Natural killer cell (primary cell): ENCODE measurements around the gene PRCP. TPM values are rescaled to one million over a fixed set of nuclear protein-coding genes. Genes with fewer than 3 reads are reported as not detected.

Experiments used
- ATAC-seq, 3 donors: fragments of 150-1000 bp in 2 of 3; fragments of 200-7000 bp in 1 of 3; cut with Tn5 transposase; 1 replicate in 1 of 3; 2 replicates in 2 of 3; pipeline ENCODE4 v1.10.0; 2021; ENCODE audit warnings: mild to moderate bottlenecking in 2 of 3, moderate library complexity in 2 of 3
- DNase-seq, 2 donors: peaks; one replicate each; pipeline versions ENCODE4 v3.0.0 to v3.0.0-alpha.2; 2013 to 2021; ENCODE audit warnings: mixed read lengths in 1 of 2
- H3K27ac ChIP-seq: one replicate; pipeline ENCODE4 v1.5.1; 2013; ENCODE audit warnings: mild to moderate bottlenecking, low read length
- H3K27me3 ChIP-seq: one replicate; pipeline ENCODE4 v1.6.1; 2013; ENCODE audit warnings: low read length; ENCODE audit not compliant: control insufficient read depth, insufficient read depth
- H3K36me3 ChIP-seq: one replicate; pipeline ENCODE4 v1.6.1; 2013; ENCODE audit warnings: low read length; ENCODE audit not compliant: control insufficient read depth, insufficient read depth
- H3K4me1 ChIP-seq: one replicate; pipeline ENCODE4 v1.6.1; 2013; ENCODE audit warnings: low read length; ENCODE audit not compliant: control insufficient read depth, insufficient read depth
- H3K4me3 ChIP-seq: one replicate; pipeline ENCODE4 v1.5.1; 2013; ENCODE audit warnings: low read length
- H3K9me3 ChIP-seq: one replicate; pipeline ENCODE4 v1.6.1; 2013; ENCODE audit warnings: low read length; ENCODE audit not compliant: control insufficient read depth, insufficient read depth
- H3K27ac Mint-ChIP-seq, 2 donors: one replicate each; pipeline ENCODE4 v1.8.0; 2022; ENCODE audit warnings: mild to moderate bottlenecking in 2 of 2, mixed read lengths in 2 of 2, moderate library complexity in 1 of 2
- H3K27me3 Mint-ChIP-seq, 2 donors: one replicate each; pipeline ENCODE4 v1.8.0; 2022; ENCODE audit warnings: low read depth in 2 of 2, mixed read lengths in 2 of 2
- H3K36me3 Mint-ChIP-seq: one replicate; pipeline ENCODE4 v1.8.0; 2022; ENCODE audit warnings: mixed read lengths
- H3K4me1 Mint-ChIP-seq, 2 donors: one replicate each; pipeline ENCODE4 v1.8.0; 2022; ENCODE audit warnings: mixed read lengths in 2 of 2
- H3K4me3 Mint-ChIP-seq: one replicate; pipeline ENCODE4 v1.8.0; 2022; ENCODE audit warnings: mild to moderate bottlenecking, moderate library complexity, mixed read lengths
- H3K9me3 Mint-ChIP-seq, 2 donors: one replicate each; pipeline ENCODE4 v1.8.0; 2022; ENCODE audit warnings: mixed read lengths in 2 of 2
- WGBS: methylation state at CpG from one replicate; pipeline ENCODE4 v1.1.7; 2013; ENCODE audit warnings: missing lambda C conversion rate; ENCODE audit not compliant: insufficient coverage; 5-methylcytosine and 5-hydroxymethylcytosine counted together
- intact Hi-C: fragments of 100-400 bp; cut with micrococcal nuclease; formaldehyde crosslinking; loops from one replicate; pipeline ENCODE4 v1.14.2; 2022
- total RNA-seq, 4 donors: library from RNA; stranded (reverse); fragments of 120-200 nt in 1 of 4; gene quantifications; one replicate each; pipeline versions ENCODE4 v1.2.3 to v1.2.4, GENCODE V29; 2013 to 2022
- TF ChIP-seq, protein P1 (sequence below): fragments of 200-600 bp; IDR thresholded peaks from one replicate; pipeline ENCODE4 v1.8.0; 2022; ENCODE audit warnings: antibody characterized with exemption

PRCP gene
- total RNA-seq, 3 donors from 2014 or later (not counting 1 experiment from before 2014, with no cell fraction given) = 28.1 to 30.0 (median 30.0) TPM

DNA sequence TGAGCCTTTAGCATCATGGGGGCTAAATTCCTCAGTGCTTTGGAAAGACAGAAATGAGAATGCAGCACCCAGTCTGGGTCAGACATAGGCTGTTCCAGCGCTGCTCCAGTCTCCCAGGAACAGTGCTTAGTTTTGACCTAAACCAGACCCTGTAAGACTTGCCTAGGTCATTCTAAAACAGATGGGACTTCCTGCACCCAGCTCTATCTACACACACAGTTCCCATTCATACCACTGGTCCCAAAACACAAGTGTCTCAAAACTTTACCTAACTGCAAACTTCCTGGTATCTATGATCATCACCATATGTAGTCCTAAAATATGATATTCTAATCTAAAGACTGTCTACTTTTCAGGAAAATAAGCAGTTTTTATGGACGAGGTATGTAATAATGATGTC is 37.9 kb downstream of the PRCP start:
- no peak overlapping the region for H3K27ac ChIP-seq
- peaks cover 2 to 7% of the 10 kb centered on the region in 2 donors for H3K4me1 Mint-ChIP-seq
- WGBS = 92% methylated on average over 1 of the region's 2 CpGs
- H3K4me1 ChIP-seq = no peaks in the 10 kb centered on the region
- intact Hi-C loops = no loop called here
- ATAC-seq (no peak), DNase-seq (no peak)
- TF ChIP-seq, protein P1, sequence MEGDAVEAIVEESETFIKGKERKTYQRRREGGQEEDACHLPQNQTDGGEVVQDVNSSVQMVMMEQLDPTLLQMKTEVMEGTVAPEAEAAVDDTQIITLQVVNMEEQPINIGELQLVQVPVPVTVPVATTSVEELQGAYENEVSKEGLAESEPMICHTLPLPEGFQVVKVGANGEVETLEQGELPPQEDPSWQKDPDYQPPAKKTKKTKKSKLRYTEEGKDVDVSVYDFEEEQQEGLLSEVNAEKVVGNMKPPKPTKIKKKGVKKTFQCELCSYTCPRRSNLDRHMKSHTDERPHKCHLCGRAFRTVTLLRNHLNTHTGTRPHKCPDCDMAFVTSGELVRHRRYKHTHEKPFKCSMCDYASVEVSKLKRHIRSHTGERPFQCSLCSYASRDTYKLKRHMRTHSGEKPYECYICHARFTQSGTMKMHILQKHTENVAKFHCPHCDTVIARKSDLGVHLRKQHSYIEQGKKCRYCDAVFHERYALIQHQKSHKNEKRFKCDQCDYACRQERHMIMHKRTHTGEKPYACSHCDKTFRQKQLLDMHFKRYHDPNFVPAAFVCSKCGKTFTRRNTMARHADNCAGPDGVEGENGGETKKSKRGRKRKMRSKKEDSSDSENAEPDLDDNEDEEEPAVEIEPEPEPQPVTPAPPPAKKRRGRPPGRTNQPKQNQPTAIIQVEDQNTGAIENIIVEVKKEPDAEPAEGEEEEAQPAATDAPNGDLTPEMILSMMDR = no peak
- H3K36me3 ChIP-seq = peaks cover 2% of the 10 kb centered on the region
- H3K27me3 ChIP-seq = no peaks in the 10 kb centered on the region
- no peaks in the 10 kb centered on the region for H3K27me3 Mint-ChIP-seq
- H3K4me3 ChIP-seq = no peak overlapping the region
- no peak overlapping the region for H3K27ac Mint-ChIP-seq
- no peaks in the 10 kb centered on the region for H3K36me3 Mint-ChIP-seq
- H3K9me3 Mint-ChIP-seq = no peaks in the 10 kb centered on the region
- H3K9me3 ChIP-seq = no peaks in the 10 kb centered on the region
- H3K4me3 Mint-ChIP-seq = no peak overlapping the region

DNA sequence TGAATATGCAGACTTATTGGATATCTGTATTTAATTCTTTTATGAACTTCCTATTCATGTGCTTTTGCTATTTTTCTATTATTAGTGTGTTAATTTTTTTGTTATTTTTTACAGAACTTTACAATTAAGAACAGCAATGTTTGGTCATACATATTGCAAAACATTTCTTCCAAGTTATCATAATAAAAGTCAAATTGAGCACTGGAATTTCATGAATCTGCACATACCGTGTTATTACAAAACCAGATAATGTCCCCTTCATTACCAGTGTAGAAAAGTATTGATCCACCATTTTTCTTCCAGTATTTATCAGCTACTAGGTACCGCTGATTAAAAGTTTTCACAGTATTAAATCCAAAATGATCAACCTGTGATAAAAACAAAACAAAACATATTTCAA is 40.5 kb downstream of the PRCP start:
- Mint-ChIP-seq H3K9me3 (no peaks in the 10 kb centered on the region), H3K36me3 (no peaks in the 10 kb centered on the region), H3K27ac (no peak overlapping the region), H3K4me3 (no peak overlapping the region), H3K4me1 (peaks cover 0 to 6% of the 10 kb centered on the region in 2 donors), H3K27me3 (no peaks in the 10 kb centered on the region)
- Histone ChIP-seq H3K27me3 (no peaks in the 10 kb centered on the region), H3K36me3 (peaks cover 2% of the 10 kb centered on the region), H3K4me3 (no peak overlapping the region), H3K9me3 (no peaks in the 10 kb centered on the region), H3K27ac (no peak overlapping the region), H3K4me1 (no peaks in the 10 kb centered on the region)
- TF ChIP-seq, protein P1 = no peak
- intact Hi-C loops = no loop called here
- 100% methylated on average over 1 of the region's 2 CpGs for WGBS
- ATAC-seq = no peak
- no peak for DNase-seq

DNA sequence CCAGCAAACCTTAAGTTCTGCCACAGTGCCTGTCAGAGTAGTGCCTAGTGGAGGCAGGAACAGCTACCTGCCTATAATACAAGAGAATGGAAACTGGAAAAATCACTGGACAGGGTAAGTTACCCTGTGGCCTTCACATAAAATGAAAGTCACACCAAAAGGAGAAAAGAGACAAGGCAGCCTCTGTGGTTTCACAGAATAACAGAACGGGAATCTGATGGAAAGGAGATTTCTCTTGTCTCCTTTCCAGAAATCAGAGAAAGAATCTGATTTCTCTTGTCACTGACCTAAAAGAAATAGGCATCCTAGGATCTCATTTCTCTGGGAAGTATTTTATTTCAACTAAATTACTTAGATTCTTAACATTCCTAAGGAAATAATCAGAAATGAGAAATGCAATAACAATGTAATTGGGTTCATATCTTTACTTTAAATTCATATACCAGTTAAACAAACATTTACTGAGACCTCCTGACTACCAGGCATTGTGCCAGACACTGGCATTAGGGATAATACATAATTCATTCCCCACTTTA is 41.6 kb downstream of the PRCP start:
- no peaks in the 10 kb centered on the region for H3K9me3 ChIP-seq
- H3K36me3 ChIP-seq = peaks cover 2% of the 10 kb centered on the region
- TF ChIP-seq, protein P1 = no peak
- H3K27ac ChIP-seq = no peak overlapping the region
- intact Hi-C loops = no loop called here
- 50% methylated on average over 1 of the region's 1 CpG for WGBS
- no peaks in the 10 kb centered on the region for H3K9me3 Mint-ChIP-seq
- DNase-seq = no peak
- H3K4me3 ChIP-seq = no peak overlapping the region
- ATAC-seq = no peak
- H3K4me3 Mint-ChIP-seq = no peak overlapping the region
- H3K36me3 Mint-ChIP-seq = no peaks in the 10 kb centered on the region
- H3K27me3 Mint-ChIP-seq = no peaks in the 10 kb centered on the region
- H3K27me3 ChIP-seq = no peaks in the 10 kb centered on the region
- H3K4me1 Mint-ChIP-seq = peaks cover 8 to 18% of the 10 kb centered on the region in 2 donors
- H3K4me1 ChIP-seq = no peaks in the 10 kb centered on the region
- no peak overlapping the region for H3K27ac Mint-ChIP-seq

DNA sequence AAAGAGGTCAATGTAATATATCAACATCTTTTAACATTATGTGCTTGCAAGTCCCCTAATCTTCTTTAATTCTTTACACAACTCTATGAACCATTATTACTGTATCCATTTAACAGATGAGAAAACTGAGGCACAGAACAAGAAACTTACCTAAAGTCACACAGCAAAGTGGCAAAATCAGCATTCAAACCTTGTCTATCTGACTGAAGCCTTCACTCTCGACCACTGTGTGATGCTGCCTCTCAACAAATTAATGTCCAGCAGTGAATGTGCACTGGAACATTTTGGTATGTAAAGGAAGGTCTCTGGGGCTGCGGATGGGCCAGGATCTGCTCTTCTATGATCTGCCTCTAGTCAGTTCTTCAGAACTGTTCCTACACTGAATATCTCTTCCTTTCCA is 42.1 kb downstream of the PRCP start:
- Histone ChIP-seq H3K27ac (no peak overlapping the region), H3K36me3 (peaks cover 2% of the 10 kb centered on the region), H3K9me3 (no peaks in the 10 kb centered on the region), H3K4me3 (no peak overlapping the region), H3K27me3 (no peaks in the 10 kb centered on the region), H3K4me1 (no peaks in the 10 kb centered on the region)
- intact Hi-C loops = no loop called here
- Mint-ChIP-seq H3K27ac (no peak overlapping the region), H3K4me1 (peaks cover 8 to 22% of the 10 kb centered on the region in 2 donors), H3K4me3 (no peak overlapping the region), H3K9me3 (no peaks in the 10 kb centered on the region), H3K36me3 (no peaks in the 10 kb centered on the region), H3K27me3 (no peaks in the 10 kb centered on the region)
- TF ChIP-seq, protein P1 = no peak
- DNase-seq = no peak
- 86% methylated on average over 2 of the region's 2 CpGs for WGBS
- ATAC-seq = no peak
